LNCaP clone FGC (cell line): ENCODE measurements around the gene CCNL2.
"Not testable (repeated sequence)": the region's sequence is repeated elsewhere in the genome, so short reads cannot be mapped to it uniquely, and the experiment has no call there.

ENCODE experiments used
- DNase-seq: peaks from one replicate; pipeline ENCODE4 v3.0.0-alpha.2; 2011; ENCODE audit warnings: low read depth
- H3K4me3 ChIP-seq: 2 replicates; pipeline ENCODE4 v1.5.1; 2011; ENCODE audit warnings: mild to moderate bottlenecking, low read depth, low read length, control low read depth
- TF ChIP-seq, protein P1 (sequence below): IDR thresholded peaks from 2 replicates; pipeline ENCODE4 v1.5.1; 2012; ENCODE audit warnings: mild to moderate bottlenecking; ENCODE audit not compliant: control insufficient read depth, insufficient read depth; ENCODE audit errors: extremely low read depth

The CCNL2 gene

GRCh38 chr1:1415751-1416150, 16.6 kb upstream of the CCNL2 start:
- no peak for DNase-seq
- TF ChIP-seq, protein P1, sequence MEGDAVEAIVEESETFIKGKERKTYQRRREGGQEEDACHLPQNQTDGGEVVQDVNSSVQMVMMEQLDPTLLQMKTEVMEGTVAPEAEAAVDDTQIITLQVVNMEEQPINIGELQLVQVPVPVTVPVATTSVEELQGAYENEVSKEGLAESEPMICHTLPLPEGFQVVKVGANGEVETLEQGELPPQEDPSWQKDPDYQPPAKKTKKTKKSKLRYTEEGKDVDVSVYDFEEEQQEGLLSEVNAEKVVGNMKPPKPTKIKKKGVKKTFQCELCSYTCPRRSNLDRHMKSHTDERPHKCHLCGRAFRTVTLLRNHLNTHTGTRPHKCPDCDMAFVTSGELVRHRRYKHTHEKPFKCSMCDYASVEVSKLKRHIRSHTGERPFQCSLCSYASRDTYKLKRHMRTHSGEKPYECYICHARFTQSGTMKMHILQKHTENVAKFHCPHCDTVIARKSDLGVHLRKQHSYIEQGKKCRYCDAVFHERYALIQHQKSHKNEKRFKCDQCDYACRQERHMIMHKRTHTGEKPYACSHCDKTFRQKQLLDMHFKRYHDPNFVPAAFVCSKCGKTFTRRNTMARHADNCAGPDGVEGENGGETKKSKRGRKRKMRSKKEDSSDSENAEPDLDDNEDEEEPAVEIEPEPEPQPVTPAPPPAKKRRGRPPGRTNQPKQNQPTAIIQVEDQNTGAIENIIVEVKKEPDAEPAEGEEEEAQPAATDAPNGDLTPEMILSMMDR = no peak

DNA sequence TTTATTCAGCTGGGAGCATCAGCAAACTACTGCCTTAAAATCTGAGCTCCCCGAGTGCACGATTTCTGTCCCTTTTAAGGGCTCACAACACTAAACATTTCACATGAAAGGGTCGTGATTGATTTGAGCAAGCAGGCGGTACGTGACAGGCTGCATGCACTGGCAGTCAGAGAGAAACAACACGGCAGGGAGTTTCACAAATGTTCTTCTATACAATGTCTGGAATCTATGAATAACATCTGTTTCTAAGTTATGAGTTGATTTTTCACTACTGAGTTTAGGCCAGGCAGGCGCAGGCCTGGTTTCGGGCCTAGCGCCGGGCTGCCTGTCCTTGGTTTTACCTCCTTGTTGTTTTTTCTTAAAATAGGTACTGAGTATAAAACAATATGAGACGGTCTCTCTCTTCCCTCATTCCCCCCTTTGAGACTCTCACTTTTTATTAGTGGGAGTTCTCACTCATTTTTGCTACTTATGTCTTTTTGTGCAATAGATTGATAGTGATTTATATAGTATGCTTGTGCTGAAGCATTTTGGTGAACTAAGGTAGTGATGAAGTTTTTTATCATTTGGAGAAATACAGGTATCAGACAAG, 13.3 kb upstream of the CCNL2 start:
- not testable (repeated sequence) for H3K4me3 ChIP-seq, DNase-seq

More at GRCh38 chr1:1415751-1416150, 16.6 kb upstream of the CCNL2 start:
- H3K4me3 ChIP-seq = no peak overlapping the region

DNA sequence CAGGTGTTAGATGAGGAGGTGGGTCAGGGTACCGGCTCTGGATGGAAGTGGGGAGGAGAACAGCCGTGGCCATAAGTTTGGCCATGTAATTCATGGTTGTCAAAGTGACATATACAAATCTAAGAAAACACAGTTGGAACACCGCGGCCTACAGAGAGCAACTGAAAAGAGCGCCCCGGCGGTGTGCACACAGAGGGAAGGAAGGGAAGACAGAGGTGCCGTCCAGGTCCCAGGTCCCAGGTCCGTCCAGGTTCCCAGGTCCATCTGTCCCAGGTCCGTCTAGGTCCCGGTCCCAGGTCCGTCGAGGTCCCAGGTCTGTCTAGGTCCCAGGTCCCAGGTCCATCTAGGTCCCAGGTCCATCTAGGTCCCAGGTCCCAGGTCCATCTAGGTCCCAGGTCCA, 12.5 kb upstream of the CCNL2 start:
- DNase-seq = no peak
- TF ChIP-seq, protein P1 = no peak
- H3K4me3 ChIP-seq = no peak overlapping the region

DNA sequence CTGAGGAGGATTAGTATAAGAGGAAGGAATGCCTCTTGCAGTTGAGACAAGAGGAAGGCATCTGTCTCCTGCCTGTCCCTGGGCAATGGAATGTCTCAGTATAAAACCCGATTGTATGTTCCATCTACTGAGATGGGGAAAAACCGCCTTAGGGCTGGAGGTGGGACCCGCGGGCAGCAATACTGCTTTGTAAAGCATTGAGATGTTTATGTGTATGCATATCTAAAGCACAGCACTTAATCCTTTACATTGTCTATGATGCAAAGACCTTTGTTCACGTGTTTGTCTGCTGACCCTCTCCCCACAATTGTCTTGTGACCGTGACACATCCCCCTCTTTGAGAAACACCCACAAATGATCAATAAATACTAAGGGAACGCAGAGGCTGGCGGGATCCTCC, 11.1 kb upstream of the CCNL2 start:
- DNase-seq, H3K4me3 ChIP-seq: not testable (repeated sequence)

- peak overlapping the region; percentile 98 for H3K4me3 ChIP-seq
- TF ChIP-seq, protein P1 = no peak
- no peak for DNase-seq
Measured at GRCh38 chr1:1407636-1408318, 8.6 kb upstream of the CCNL2 start.

DNA sequence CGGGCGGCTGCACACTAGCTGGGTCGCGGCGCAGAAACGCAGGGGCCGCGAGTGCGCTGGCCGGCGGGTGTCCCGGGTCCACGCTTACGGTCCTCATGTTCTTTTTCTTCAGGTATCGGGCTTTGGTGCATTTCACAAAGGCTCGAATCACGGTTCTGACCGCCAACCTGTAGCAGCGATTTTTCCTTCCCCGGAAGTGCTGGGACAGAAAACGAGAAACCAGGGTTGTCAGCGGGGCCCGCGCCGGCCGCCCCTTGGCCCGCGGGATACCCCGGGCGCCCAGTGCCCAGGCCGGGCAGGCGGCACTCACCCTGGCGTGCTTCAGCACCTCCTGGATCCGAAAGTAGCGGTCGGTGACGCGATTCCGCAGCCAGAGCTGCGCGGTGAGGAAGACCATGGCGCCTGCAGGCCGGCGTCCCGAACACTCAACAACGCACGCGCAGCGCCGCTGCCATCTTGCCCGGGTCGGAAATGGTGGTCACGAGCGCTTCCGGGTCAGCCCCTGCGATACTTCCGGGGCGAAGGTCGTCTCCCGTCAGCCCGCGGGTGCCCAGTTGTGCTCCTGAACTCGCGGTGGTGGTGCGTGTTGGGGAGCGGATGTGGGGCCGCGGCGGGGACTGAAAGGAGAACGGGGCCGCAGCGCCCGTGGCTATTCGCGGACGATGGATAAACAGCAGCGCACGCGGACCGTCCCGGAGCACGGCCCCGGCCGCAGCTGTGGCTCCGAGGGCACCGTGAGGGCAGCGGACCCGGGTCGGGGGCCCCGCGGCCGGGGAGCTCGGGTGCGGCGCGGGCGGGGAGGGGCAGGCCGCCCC, 7.9 kb upstream of the CCNL2 start, which contains the start of gene MRPL20:
Gene MRPL20 (minus strand): TSS at position 473 of the 815 bp plus-strand sequence. CDS start 76 bp downstream, at position 397.
- DNase-seq = peak; percentile 64
- TF ChIP-seq, protein P1 = no peak
- peak within 1 kb of the TSS; percentile 98 for H3K4me3 ChIP-seq

DNA sequence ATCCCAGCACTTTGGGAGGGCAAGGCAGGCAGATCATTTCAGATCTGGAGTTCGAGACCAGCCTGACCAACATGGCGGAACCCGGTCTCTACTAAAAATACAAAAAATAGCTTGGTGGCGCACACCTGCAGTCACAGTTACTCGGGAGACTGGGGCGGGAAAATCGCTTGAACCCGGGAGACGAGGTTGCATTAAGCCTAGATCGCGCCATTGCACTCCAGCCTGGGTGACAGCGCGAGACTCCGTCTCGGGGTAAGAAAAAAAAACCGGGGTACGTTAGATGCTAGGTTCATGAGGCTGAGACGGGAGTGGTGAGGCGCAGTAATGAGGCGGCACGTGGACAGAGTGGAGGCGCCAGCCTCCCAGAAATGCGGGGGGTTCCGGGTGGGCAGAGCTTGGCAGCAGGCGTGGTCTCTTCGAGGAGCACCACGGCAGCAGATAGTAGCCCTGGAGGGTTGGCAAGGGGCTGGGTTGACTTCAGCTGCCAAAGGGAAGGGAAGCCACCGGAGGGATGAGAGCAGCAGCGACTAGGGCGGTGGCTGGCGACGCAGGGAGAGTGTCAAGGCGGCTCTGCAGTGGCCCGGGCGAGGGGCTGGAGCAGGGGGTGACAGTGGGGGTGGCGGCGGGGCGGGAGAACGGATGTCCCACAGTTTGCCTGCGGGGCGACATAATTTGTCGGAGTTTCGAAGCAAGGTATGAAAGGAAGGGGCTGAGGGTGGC, 7.1 kb upstream of the CCNL2 start:
- H3K4me3 ChIP-seq = peak overlapping the region; percentile 98
- no peak for DNase-seq
- TF ChIP-seq, protein P1 = no peak
